DOHH2 (cell line): ENCODE measurements around the gene DNAH7.

ENCODE experiments used
- H3F3A ChIP-seq: fragments of 200-600 bp; sonication (generic), shearing (Covaris generic); 2 replicates; pipeline ENCODE4 v1.6.0; 2016; ENCODE audit warnings: antibody characterized with exemption, mild to moderate bottlenecking; ENCODE audit not compliant: control insufficient read depth, insufficient read depth
- H3K27ac ChIP-seq: fragments of 200-600 bp; sonication (generic); 2 replicates; pipeline ENCODE4 v1.5.1; 2014; ENCODE audit warnings: low read depth, mild to moderate bottlenecking, low read length, moderate library complexity
- H3K27me3 ChIP-seq: fragments of 200-600 bp; sonication (generic); 2 replicates; pipeline ENCODE4 v1.6.1; 2014; ENCODE audit warnings: mild to moderate bottlenecking, low read length, mixed read lengths; ENCODE audit not compliant: control insufficient read depth
- H3K36me3 ChIP-seq: fragments of 200-600 bp; sonication (generic); 2 replicates; pipeline ENCODE4 v1.6.1; 2014; ENCODE audit warnings: mild to moderate bottlenecking, low read length, moderate library complexity, mixed read lengths; ENCODE audit not compliant: control insufficient read depth
- H3K4me1 ChIP-seq: fragments of 200-600 bp; sonication (generic); 2 replicates; pipeline ENCODE4 v1.6.1; 2014; ENCODE audit warnings: mild to moderate bottlenecking, low read length, mixed read lengths; ENCODE audit not compliant: control insufficient read depth
- H3K4me2 ChIP-seq: fragments of 200-600 bp; sonication (generic); 2 replicates; pipeline ENCODE4 v1.6.0; 2014; ENCODE audit warnings: mild to moderate bottlenecking, low read length, moderate library complexity
- H3K4me3 ChIP-seq: fragments of 200-600 bp; sonication (generic); 2 replicates; pipeline ENCODE4 v1.5.1; 2014; ENCODE audit warnings: mild to moderate bottlenecking, low read length, mixed read lengths
- H3K79me2 ChIP-seq: fragments of 200-600 bp; sonication (generic); 2 replicates; pipeline ENCODE4 v1.6.1; 2014; ENCODE audit warnings: mild to moderate bottlenecking, low read length, mixed read lengths; ENCODE audit not compliant: control insufficient read depth
- H3K9me2 ChIP-seq: fragments of 200-600 bp; sonication (generic); replicated peaks from 2 replicates; pipeline ENCODE4 v1.6.1; 2014; ENCODE audit warnings: mild to moderate bottlenecking, low read length, mixed read lengths; ENCODE audit not compliant: control insufficient read depth
- H3K9me3 ChIP-seq: fragments of 200-600 bp; sonication (generic); 2 replicates; pipeline ENCODE4 v1.6.1; 2014; ENCODE audit warnings: antibody characterized with exemption, low read length, mixed read lengths; ENCODE audit not compliant: control insufficient read depth, insufficient read depth
- H4K20me1 ChIP-seq: fragments of 200-600 bp; sonication (generic); 2 replicates; pipeline ENCODE4 v1.6.0; 2014; ENCODE audit warnings: low read depth, mild to moderate bottlenecking, antibody characterized with exemption, low read length, moderate library complexity; ENCODE audit not compliant: control insufficient read depth, insufficient read depth
- CTCF ChIP-seq: fragments of 200-600 bp; sonication (generic); IDR thresholded peaks from one replicate; pipeline ENCODE4 v1.5.1; 2014; ENCODE audit warnings: antibody characterized with exemption, mild to moderate bottlenecking, low read depth, low read length; ENCODE audit not compliant: poor library complexity, severe bottlenecking
- EZH2phosphoT487 ChIP-seq: fragments of 200-600 bp; sonication (generic); IDR thresholded peaks from 2 replicates; pipeline ENCODE4 v1.6.1; 2017; ENCODE audit warnings: borderline replicate concordance, mild to moderate bottlenecking, antibody characterized with exemption, low read length, moderate library complexity, mixed read lengths

The DNAH7 gene

GRCh38 chr2:196076778-196077568, 8.3 kb upstream of the DNAH7 start:
- Histone ChIP-seq H3K4me2 (no peak overlapping the region), H3K9me3 (no peaks in the 10 kb centered on the region), H3F3A (no peaks in the 10 kb centered on the region), H3K4me1 (peaks cover 18% of the 10 kb centered on the region), H3K9me2 (no peaks in the 10 kb centered on the region), H3K27ac (no peak overlapping the region), H3K27me3 (peaks cover 7% of the 10 kb centered on the region), H3K79me2 (no peaks in the 10 kb centered on the region), H4K20me1 (no peaks in the 10 kb centered on the region), H3K4me3 (no peak overlapping the region), H3K36me3 (no peaks in the 10 kb centered on the region)
- TF ChIP-seq CTCF: no peak
- TF ChIP-seq EZH2phosphoT487: no peak

- Histone ChIP-seq H3K4me2 (no peak overlapping the region), H3K36me3 (no peaks in the 10 kb centered on the region), H3K9me3 (no peaks in the 10 kb centered on the region), H3K79me2 (no peaks in the 10 kb centered on the region), H3K9me2 (no peaks in the 10 kb centered on the region), H3K4me1 (peaks cover 18% of the 10 kb centered on the region), H4K20me1 (no peaks in the 10 kb centered on the region), H3K27me3 (peaks cover 7% of the 10 kb centered on the region), H3F3A (no peaks in the 10 kb centered on the region), H3K4me3 (no peak overlapping the region), H3K27ac (no peak overlapping the region)
- TF ChIP-seq EZH2phosphoT487 (no peak), CTCF (no peak)
Measured at GRCh38 chr2:196075196-196075595, 6.6 kb upstream of the DNAH7 start.

GRCh38 chr2:196074631-196075030, 6.0 kb upstream of the DNAH7 start:
- Histone ChIP-seq H3K27ac (no peak overlapping the region), H3K79me2 (no peaks in the 10 kb centered on the region), H3K9me3 (no peaks in the 10 kb centered on the region), H3K4me1 (peaks cover 18% of the 10 kb centered on the region), H3K27me3 (peaks cover 11% of the 10 kb centered on the region), H3K9me2 (no peaks in the 10 kb centered on the region), H3K36me3 (no peaks in the 10 kb centered on the region), H3F3A (no peaks in the 10 kb centered on the region), H3K4me3 (no peak overlapping the region), H4K20me1 (no peaks in the 10 kb centered on the region), H3K4me2 (no peak overlapping the region)
- TF ChIP-seq EZH2phosphoT487: no peak
- no peak for TF ChIP-seq CTCF
